ENCODE measurements around the gene MAP4K2.

DNA sequence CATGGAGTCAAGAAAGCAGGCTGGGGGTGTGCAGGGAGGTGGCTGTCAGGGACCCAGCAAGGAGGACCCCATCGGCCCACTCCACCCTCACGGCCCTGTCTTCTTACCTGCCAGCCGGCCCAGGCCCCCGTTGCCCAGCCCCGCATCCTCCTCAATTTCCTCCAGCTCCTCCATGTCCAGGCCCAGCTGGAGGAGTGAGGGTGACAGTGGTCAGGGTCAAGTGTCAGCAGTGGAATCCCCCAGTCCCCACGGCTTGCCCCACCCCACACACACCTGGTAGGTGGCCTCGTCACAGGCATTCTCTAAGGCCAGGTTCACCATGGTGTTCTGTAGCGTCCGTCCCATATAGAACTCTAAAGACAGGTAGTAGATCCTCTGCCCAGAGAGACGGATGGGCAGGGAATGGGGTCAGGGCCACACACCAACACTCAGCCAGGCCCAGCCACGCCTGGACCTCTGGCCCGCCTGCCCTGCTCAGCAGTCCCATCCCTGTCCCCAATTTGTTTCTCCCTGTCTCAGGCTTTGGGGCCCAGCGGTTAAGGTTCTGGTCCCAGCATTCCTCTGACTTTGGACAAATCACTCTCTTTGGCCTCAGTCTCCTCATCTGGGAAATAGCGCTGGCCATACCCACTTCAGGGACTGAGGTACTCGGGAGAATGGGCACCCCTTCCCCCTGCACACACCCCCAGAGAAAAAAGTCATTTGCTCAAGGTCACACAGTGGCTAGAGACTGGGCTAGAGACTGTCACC, 44.5 kb downstream of the MAP4K2 start:
- TF ChIP-seq, protein P1, sequence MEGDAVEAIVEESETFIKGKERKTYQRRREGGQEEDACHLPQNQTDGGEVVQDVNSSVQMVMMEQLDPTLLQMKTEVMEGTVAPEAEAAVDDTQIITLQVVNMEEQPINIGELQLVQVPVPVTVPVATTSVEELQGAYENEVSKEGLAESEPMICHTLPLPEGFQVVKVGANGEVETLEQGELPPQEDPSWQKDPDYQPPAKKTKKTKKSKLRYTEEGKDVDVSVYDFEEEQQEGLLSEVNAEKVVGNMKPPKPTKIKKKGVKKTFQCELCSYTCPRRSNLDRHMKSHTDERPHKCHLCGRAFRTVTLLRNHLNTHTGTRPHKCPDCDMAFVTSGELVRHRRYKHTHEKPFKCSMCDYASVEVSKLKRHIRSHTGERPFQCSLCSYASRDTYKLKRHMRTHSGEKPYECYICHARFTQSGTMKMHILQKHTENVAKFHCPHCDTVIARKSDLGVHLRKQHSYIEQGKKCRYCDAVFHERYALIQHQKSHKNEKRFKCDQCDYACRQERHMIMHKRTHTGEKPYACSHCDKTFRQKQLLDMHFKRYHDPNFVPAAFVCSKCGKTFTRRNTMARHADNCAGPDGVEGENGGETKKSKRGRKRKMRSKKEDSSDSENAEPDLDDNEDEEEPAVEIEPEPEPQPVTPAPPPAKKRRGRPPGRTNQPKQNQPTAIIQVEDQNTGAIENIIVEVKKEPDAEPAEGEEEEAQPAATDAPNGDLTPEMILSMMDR (conservative IDR thresholded peaks at IDR 0.05 in 1 of 2, IDR thresholded peaks at IDR 0.05 in 1 of 2; ENCODE audit: extremely low read depth in 1 of 2, insufficient read depth in 1 of 2, low read depth in 1 of 2, low read length in 2 of 2) = no peak
- no peak for TF ChIP-seq EZH2 (IDR thresholded peaks at IDR 0.05; ENCODE audit: borderline replicate concordance, low read length)
